ENCODE measurements around the gene CD33. TPM values are rescaled to one million over a fixed set of nuclear protein-coding genes. Genes with fewer than 3 reads are reported as not detected.

The CD33 gene
- total RNA-seq, 1 experiment from 2014 or later = 0.35 TPM

DNA sequence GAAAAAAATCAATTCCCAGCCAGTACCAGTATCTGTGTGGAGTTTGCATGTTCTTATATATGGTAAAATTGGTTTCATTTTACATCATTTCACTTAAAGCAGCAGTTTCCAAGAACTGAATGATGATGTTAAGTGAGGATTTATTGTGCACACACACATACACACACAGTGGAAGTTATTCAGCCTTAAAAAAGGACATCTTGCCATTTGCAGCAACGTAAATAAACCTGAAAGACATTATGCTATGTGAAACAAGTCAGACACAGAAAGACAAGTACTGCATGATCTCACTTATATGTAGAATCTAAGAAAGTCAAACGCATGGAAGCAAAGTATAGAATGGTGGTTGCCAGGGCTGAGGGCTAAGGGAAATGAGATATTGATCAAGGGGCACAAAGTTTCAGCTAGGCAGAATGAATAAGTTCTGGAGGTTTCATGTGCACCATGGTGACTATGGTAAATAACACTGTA is 31.3 kb downstream of the CD33 start:
- Histone ChIP-seq H4K8ac (replicated peaks; ENCODE audit: insufficient read length, low read depth, low read length) (no peak overlapping the region), H3T11ph (ENCODE audit: low read length) (no peak overlapping the region), H3K14ac (ENCODE audit: insufficient read depth, low read length) (no peak overlapping the region), H4K91ac (ENCODE audit: insufficient read length, low read depth, low read length) (no peak overlapping the region), H2BK15ac (ENCODE audit: low read depth, low read length) (no peak overlapping the region), H2BK120ac (ENCODE audit: low read depth, low read length, poor library complexity, severe bottlenecking) (no peak overlapping the region), H2AFZ (ENCODE audit: low read length) (no peak overlapping the region), H2BK5ac (ENCODE audit: insufficient read length, low read length) (no peak overlapping the region), H2AK5ac (ENCODE audit: insufficient read length, low read length) (no peak overlapping the region), H3K79me1 (ENCODE audit: insufficient read depth, low read depth, low read length, poor library complexity, severe bottlenecking) (no peaks in the 10 kb centered on the region), H3K9ac (ENCODE audit: extremely low read depth, insufficient read length, low read length) (no peak overlapping the region), H3K23me2 (ENCODE audit: insufficient read length, low read depth, low read length, poor library complexity, severe bottlenecking) (no peaks in the 10 kb centered on the region), H3K9me3 (ENCODE audit: control insufficient read depth, low read depth, low read length) (no peaks in the 10 kb centered on the region), H3K4me2 (ENCODE audit: insufficient read depth, insufficient read length, low read length) (no peak overlapping the region), H3K27me3 (ENCODE audit: insufficient read depth, low read length) (no peaks in the 10 kb centered on the region), H4K20me1 (ENCODE audit: control insufficient read depth, insufficient read depth, insufficient read length) (no peaks in the 10 kb centered on the region), H3K27ac (ENCODE audit: insufficient read length, low read depth, low read length) (no peak overlapping the region), H3K56ac (ENCODE audit: insufficient read length, low read depth, low read length) (no peak overlapping the region), H3K79me2 (ENCODE audit: insufficient read depth, low read length) (no peaks in the 10 kb centered on the region), H3K23ac (ENCODE audit: insufficient read length, low read depth, low read length) (no peak overlapping the region), H3K4ac (ENCODE audit: low read depth, low read length) (no peak overlapping the region), H3K4me1 (ENCODE audit: insufficient read depth, low read length) (peaks cover 2% of the 10 kb centered on the region; the same call in 1 of the 2 replicates), H2BK20ac (ENCODE audit: low read depth, low read length, poor library complexity, severe bottlenecking) (no peak overlapping the region), H4K5ac (ENCODE audit: insufficient read length, low read depth, low read length) (no peak overlapping the region), H2BK12ac (ENCODE audit: insufficient read length, low read depth, low read length) (no peak overlapping the region), H3K18ac (ENCODE audit: insufficient read length, low read depth, low read length) (no peak overlapping the region)
- DNase-seq = no peak
- Mint-ChIP-seq H3K27ac (no peak overlapping the region), H3K36me3 (ENCODE audit: insufficient read depth in 1 of 3, low read depth in 3 of 3) (peaks cover 0 to 4% (median 0%) of the 10 kb centered on the region in 3 experiments; a peak in 2 of 7 replicates), H3K4me1 (peaks cover 12 to 14% of the 10 kb centered on the region in 2 experiments), H3K9me3 (peaks cover 4 to 16% of the 10 kb centered on the region in 2 experiments; a peak in 4 of 5 replicates), H3K27me3 (ENCODE audit: low read depth) (no peaks in the 10 kb centered on the region), H3K4me3 (no peak overlapping the region)
- TF ChIP-seq, protein P1, sequence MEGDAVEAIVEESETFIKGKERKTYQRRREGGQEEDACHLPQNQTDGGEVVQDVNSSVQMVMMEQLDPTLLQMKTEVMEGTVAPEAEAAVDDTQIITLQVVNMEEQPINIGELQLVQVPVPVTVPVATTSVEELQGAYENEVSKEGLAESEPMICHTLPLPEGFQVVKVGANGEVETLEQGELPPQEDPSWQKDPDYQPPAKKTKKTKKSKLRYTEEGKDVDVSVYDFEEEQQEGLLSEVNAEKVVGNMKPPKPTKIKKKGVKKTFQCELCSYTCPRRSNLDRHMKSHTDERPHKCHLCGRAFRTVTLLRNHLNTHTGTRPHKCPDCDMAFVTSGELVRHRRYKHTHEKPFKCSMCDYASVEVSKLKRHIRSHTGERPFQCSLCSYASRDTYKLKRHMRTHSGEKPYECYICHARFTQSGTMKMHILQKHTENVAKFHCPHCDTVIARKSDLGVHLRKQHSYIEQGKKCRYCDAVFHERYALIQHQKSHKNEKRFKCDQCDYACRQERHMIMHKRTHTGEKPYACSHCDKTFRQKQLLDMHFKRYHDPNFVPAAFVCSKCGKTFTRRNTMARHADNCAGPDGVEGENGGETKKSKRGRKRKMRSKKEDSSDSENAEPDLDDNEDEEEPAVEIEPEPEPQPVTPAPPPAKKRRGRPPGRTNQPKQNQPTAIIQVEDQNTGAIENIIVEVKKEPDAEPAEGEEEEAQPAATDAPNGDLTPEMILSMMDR (conservative IDR thresholded peaks at IDR 0.05) = no peak
- WGBS (ENCODE audit: extremely low coverage, insufficient read length, low lambda C conversion rate) = no CpG with 5 or more reads among the region's 2 CpGs

Data from H9 (cell line).